GM12891 (cell line): ENCODE results near the gene TRABD2B. TPM values are rescaled to one million over a fixed set of nuclear protein-coding genes. Genes with fewer than 3 reads are reported as not detected.

Experiments used
- DNase-seq: peaks from one replicate; pipeline ENCODE4 v3.0.0; 2011; ENCODE audit warnings: low spot score; ENCODE audit not compliant: insufficient read length
- FAIRE-seq: peaks from 2 replicates; lab custom pipeline; 2011; peaks lifted over from hg19 to GRCh38; lab: Jason Lieb, UNC
- PAX5 ChIP-seq: IDR thresholded peaks from 2 replicates; pipeline ENCODE4 v1.6.1; 2011; ENCODE audit warnings: low read length, moderate library complexity, mild to moderate bottlenecking; ENCODE audit not compliant: insufficient read depth, severe bottlenecking
- POLR2A ChIP-seq: IDR thresholded peaks from 2 replicates; pipeline ENCODE4 v1.6.1; 2011; ENCODE audit warnings: low read depth, low read length, control low read depth
- POLR2AphosphoS5 ChIP-seq: IDR thresholded peaks from 2 replicates; pipeline ENCODE4 v1.6.1; 2011; ENCODE audit warnings: low read depth, low read length, control low read depth
- POU2F2 ChIP-seq: IDR thresholded peaks from 2 replicates; pipeline ENCODE4 v1.6.1; 2011; ENCODE audit warnings: low read depth, mild to moderate bottlenecking, control low read depth, low read length, moderate library complexity
- SPI1 ChIP-seq: IDR thresholded peaks from 2 replicates; pipeline ENCODE4 v1.6.1; 2011; ENCODE audit warnings: low read depth, low read length, control low read depth
- TAF1 ChIP-seq: IDR thresholded peaks from 2 replicates; pipeline ENCODE4 v1.6.1; 2011; ENCODE audit warnings: low read depth, low read length, control low read depth
- polyA plus RNA-seq: library from polyadenylated mRNA; unstranded; fragments of >200 nt; gene quantifications from one replicate; pipeline ENCODE4 v1.2.1, GENCODE V29; 2012; ENCODE audit warnings: low read depth, missing spikeins, inconsistent platforms; ENCODE audit not compliant: missing spikeins

Gene TRABD2B
- polyA plus RNA-seq: not detected

DNA sequence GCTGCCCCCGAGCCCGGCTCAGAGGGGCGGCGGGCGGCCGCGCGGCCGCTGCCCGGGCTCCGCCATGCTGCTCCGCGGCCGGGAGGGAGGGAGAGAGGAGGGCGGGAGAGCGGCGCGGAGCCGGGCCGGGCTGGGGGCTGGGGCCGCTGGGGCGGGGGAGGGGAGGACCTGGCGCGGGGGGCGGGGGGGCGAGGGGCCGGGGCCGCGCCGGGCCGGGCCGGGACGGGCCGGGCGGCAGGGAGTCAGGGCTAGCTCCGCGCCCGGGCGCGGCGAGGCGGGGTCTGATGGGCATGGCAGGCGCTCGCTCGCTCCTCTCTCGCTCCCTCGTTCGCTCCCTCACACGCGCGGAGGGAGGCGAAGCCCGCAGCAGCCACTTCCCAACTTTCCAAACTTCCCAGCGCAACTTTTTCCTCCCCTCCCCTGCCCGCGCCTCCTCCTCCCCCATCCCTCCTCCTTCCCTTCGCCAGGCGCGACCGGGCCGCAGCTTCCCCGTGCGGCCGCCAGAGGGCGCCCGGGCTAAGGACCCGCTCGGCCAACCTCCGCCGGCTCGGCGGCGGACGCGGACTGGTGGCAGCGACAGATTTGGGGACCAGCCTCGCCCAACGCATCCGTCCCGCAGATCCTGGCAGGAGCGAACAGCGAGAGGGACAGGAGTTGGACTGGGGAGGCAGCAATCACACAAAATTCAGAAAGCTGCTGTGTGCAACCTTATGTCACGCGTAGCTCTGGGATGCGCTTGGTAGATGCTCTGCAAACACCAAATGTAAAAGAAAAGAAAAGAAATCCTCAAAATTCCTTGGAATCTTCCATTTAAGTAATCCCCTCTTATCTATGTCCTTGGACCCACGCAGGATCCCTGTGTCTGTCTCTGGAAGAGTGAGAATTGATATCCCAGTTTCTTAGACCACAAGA is at the start of gene TRABD2B:
TRABD2B (minus strand) TSS at position 97 of the 912 bp plus-strand sequence.
- DNase-seq (peak; percentile 94), FAIRE-seq (peak; percentile 90)
- no peak for TF ChIP-seq PAX5
- TF ChIP-seq POLR2AphosphoS5: no peak
- no peak for TF ChIP-seq POU2F2
- no peak for TF ChIP-seq SPI1
- TF ChIP-seq POLR2A: no peak
- TF ChIP-seq TAF1: no peak

DNA sequence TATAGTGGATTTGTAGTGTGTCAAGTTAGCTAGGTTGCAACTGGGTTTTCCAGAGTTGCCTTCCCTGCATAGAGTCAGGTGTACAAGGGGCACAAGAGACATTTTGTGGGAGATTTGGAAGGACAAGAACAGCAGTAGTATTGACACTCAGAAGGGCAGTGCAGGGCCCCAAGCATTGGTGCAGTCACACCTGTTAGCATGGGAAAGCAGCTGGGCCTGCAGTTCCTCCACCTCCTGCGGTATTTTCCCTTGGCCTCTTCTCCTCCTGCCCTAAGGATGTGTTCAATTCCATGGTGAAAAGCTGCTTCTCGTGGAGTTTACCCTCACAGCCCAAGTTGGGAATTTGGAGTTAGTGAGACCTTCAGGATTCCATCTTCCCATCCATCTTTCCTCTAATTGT is 47.1 kb upstream of the TRABD2B start:
- TF ChIP-seq POU2F2 (no peak), TAF1 (no peak), POLR2AphosphoS5 (no peak), PAX5 (no peak), POLR2A (no peak), SPI1 (no peak)
- DNase-seq (no peak), FAIRE-seq (no peak)

DNA sequence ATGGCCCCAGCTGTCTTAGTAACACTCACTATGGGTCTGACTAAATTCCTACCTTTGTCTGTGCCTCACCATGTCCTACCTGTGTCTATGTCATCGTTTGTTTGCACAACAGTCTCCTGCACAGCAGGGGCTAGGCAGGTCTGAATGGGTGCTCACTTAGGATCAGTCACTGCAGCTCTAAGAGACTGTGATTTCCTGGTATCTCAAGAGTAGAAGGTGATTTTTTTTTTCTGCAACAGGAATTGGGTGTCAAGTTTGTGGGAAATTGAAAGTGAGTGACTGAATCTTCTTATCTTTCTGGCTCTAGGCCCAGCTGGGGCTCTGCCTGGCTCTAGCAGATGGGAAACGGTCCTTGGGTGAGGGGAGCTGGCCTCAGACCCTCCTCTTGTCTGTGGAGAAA is 46.4 kb upstream of the TRABD2B start:
- no peak for DNase-seq
- FAIRE-seq: no peak
- TF ChIP-seq PAX5: no peak
- TF ChIP-seq POLR2AphosphoS5: no peak
- no peak for TF ChIP-seq POLR2A
- no peak for TF ChIP-seq SPI1
- no peak for TF ChIP-seq TAF1
- no peak for TF ChIP-seq POU2F2

DNA sequence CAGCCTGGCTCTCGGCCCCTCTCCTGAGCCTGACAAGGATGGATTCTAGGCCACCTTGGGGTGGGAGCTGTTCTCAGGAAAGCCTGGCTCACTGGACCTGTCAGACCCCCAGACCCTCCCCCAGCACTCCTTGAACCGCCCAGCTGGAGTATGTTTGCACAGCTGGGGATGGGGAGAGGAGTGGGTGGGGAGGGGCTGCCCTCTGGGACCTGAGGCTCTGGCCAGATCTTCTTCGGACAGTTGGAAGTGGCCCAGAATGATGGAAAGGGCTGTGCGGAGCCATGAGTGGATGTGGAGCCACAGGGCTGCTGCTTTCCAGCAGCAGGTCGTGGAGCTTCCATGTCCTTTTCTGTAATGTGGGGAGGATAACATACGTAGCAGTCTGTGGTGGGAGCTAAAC is 43.0 kb upstream of the TRABD2B start:
- FAIRE-seq (no peak), DNase-seq (no peak)
- no peak for TF ChIP-seq POLR2AphosphoS5
- TF ChIP-seq TAF1: no peak
- TF ChIP-seq PAX5: no peak
- no peak for TF ChIP-seq POU2F2
- TF ChIP-seq SPI1: no peak
- no peak for TF ChIP-seq POLR2A

DNA sequence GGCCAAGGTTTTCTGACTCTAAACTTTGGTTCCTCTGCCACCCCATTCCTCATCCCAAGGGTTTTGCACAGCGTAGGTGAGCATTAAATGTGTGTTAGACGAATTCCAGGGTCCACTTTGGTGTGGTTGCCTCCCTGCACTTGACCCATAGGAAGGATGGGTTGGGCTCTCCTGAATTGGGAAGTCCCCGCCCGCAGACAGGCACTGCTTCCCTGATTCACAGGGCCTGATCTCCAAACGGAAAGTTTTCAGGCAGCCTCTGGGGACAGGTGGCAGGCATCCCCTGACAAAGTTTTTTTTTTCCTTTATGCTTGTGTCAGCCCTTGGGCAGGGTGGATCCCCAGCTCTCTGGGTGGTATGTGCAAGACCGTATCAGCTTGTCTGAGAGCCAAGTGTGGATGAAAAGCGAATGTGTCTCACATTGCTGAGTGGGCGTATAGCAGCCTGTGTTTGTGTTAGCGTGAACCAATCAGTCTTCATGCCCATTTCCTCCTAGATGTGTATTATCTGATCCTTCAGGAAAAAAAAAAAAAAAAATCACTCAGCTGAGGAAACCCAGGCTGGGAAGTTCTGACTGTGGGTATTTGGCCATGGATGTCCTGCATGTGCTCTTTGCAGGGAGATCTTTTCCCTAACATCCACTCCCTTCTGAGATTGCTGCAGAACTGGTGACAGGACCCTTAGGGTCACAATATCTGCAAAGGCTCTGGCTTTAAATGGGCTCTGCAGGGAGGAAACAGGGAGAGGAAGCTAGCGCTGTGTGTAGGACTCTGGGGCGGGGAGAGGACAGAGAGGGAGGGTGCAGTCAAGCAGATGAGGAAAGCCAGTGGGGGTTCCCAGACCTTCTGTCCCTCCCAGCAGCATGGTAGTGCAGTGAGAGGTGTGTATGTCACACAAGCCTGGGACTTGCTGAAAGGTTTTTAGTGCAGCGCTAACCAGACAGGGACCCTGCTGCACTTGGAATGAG is 42.2 kb upstream of the TRABD2B start:
- DNase-seq: no peak
- TF ChIP-seq POLR2AphosphoS5 (no peak), SPI1 (no peak), POLR2A (no peak)
- no peak for FAIRE-seq

DNA sequence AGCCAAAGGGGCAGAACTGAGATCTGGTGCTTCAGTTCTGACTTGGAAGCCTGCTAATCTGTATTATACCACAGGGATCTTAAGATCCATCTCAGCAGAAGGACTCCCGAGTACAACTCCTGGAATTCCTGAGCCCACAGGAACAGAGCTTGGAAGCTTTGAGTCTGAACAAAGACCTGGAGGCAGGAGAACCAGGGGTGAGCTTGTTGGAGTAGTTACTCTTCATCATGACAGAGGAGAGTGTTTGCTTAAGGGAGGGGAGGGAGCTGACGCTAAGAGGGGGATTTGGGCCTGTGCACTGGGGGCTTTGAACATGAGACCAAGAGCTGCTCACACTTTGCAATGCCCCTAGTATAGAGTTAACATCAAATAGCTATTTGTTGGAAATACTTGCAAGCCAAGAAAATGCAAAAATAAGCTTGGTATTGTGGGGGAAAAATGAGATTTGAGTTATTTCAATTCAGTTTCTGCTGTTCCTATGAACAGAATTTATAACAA is 41.1 kb upstream of the TRABD2B start:
- TF ChIP-seq SPI1: no peak
- TF ChIP-seq POLR2AphosphoS5: no peak
- no peak for TF ChIP-seq TAF1
- no peak for TF ChIP-seq PAX5
- no peak for TF ChIP-seq POU2F2
- TF ChIP-seq POLR2A: no peak
- FAIRE-seq: no peak
- no peak for DNase-seq

DNA sequence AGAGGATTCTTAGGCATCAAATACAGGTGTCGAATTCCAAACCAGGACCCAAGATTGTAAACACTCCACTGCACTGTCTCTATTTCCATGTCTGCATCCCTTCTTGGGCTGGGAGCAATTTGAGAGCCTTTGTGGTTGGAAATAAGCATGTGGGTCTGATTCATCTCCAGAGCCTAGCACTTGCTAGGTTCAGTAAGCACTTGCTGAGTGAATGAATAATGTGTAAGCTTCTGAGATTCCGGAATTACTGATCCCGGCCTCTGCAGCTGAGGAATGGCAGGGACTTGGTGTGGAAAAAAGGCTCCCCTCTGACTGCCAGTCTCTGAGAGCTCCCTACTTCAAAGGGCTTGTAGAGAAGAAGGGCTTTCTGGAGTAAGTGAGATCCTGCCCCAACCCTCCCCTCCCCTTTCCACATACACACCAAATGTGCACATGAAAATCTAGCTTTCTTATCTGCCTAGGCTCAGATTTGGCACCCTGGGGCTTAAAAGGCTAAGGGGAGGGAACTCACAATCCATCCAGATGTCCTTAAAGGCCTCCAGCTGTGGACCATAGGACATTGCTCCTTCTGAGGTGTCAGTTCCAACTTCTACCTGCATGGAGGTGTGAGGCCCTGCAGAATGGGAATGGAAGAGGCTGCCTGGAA is 39.6 kb upstream of the TRABD2B start:
- no peak for TF ChIP-seq PAX5
- no peak for TF ChIP-seq POU2F2
- TF ChIP-seq POLR2AphosphoS5: no peak
- no peak for TF ChIP-seq POLR2A
- TF ChIP-seq SPI1: no peak
- no peak for TF ChIP-seq TAF1
- FAIRE-seq (no peak), DNase-seq (no peak)

DNA sequence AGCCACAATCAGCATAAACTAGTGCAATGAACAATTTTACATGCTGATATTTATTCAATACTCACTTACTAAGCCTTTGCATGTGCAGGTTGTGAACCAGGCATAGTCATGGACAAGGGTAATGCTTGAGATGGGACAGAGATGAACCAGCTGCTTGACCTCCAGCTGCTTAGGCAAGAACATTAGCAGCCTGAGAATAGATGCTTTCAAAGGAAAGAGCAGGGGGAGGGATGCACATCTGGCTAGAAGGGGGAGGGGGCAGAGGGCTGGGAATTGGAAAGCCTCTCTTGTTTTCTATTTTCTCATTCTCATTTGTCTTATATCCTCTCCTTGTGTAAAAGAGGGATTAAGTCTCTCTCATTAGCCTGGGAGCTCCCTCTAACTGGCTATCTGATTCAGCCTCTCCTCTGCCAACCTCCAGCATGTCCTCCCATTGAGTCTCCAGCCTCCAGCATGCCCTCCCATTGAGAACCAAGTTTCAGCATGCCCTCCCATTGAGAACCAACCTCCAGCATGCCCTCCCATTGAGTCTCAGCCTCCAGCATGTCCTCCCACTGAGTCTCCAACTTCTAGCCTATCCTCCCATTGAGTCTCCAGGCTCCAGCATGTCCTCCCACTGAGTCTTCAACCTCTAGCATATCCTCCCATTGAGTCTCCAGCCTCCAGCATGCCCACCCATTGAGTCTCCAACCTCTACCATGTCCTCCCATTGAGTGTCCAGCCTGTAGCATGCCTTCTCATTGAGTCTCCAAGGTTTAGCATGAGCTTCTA is 38.4 kb upstream of the TRABD2B start:
- no peak for FAIRE-seq
- TF ChIP-seq PAX5 (no peak), SPI1 (no peak), POU2F2 (no peak), TAF1 (no peak), POLR2AphosphoS5 (no peak), POLR2A (no peak)

More for the DNA sequence above, 38.4 kb upstream of the TRABD2B start:
- no peak for DNase-seq
